Fibroblast of skin of left biceps (primary cell): ENCODE data around the gene ECT2L.
"Not testable (repeated sequence)": the region's sequence is repeated elsewhere in the genome, so short reads cannot be mapped to it uniquely, and the experiment has no call there.

ENCODE experiments used
- DNase-seq, 2 experiments: peaks; one replicate each; pipeline ENCODE4 v3.0.0-alpha.2; 2013; ENCODE audit warnings: low read depth in 2 of 2

The ECT2L gene

GRCh38 chr6:138936873-138937272, 141.0 kb downstream of the ECT2L start:
- DNase-seq: not testable (repeated sequence)

GRCh38 chr6:138943089-138943625, 147.3 kb downstream of the ECT2L start:
- no peak for DNase-seq

GRCh38 chr6:138944412-138944811, 148.5 kb downstream of the ECT2L start:
- DNase-seq: no peak

GRCh38 chr6:138945354-138945753, 149.5 kb downstream of the ECT2L start:
- no peak for DNase-seq

GRCh38 chr6:138948004-138948403, 152.1 kb downstream of the ECT2L start:
- no peak for DNase-seq

- no peak for DNase-seq
These were observed 152.8 kb downstream of the ECT2L start for GRCh38 chr6:138948546-138949179.

- no peak for DNase-seq
These were observed 157.6 kb downstream of the ECT2L start for GRCh38 chr6:138953451-138953850.
